T-helper 2 cell treated with Interferon-gamma antibody and Interleukin-4, amounts not matched to agents 5 μg/mL and 100 μg/mL, for 36 hours (primary cell): ENCODE results near the gene CHRFAM7A.
"Not testable (repeated sequence)": the region's sequence is repeated elsewhere in the genome, so short reads cannot be mapped to it uniquely, and the experiment has no call there.

Experiments
- DNase-seq: peaks from one replicate; pipeline ENCODE4 v3.0.0; 2021; ENCODE audit warnings: low spot score
- H3K27ac Mint-ChIP-seq: one replicate; pipeline ENCODE4 v1.8.0; 2021; ENCODE audit warnings: mild to moderate bottlenecking, mixed read lengths
- H3K27me3 Mint-ChIP-seq: one replicate; pipeline ENCODE4 v1.8.0; 2021; ENCODE audit warnings: low read depth, mixed read lengths
- H3K36me3 Mint-ChIP-seq: one replicate; pipeline ENCODE4 v1.8.0; 2021; ENCODE audit warnings: low read depth, mixed read lengths
- H3K4me1 Mint-ChIP-seq: one replicate; pipeline ENCODE4 v1.8.0; 2021; ENCODE audit warnings: low read depth, mixed read lengths
- H3K4me3 Mint-ChIP-seq: one replicate; pipeline ENCODE4 v1.8.0; 2022; ENCODE audit warnings: mild to moderate bottlenecking, moderate library complexity, mixed read lengths
- H3K9me3 Mint-ChIP-seq: one replicate; pipeline ENCODE4 v1.8.0; 2021; ENCODE audit warnings: mixed read lengths

Gene CHRFAM7A

GRCh38 chr15:30367246-30367645 is 26.1 kb downstream of the CHRFAM7A start:
- not testable (repeated sequence) for H3K27me3 Mint-ChIP-seq, H3K4me1 Mint-ChIP-seq, H3K4me3 Mint-ChIP-seq

GRCh38 chr15:30361404-30361803 is 31.9 kb downstream of the CHRFAM7A start:
- not testable (repeated sequence) for H3K27ac Mint-ChIP-seq, DNase-seq, H3K36me3 Mint-ChIP-seq

More at GRCh38 chr15:30367246-30367645, 26.1 kb downstream of the CHRFAM7A start:
- DNase-seq, H3K36me3 Mint-ChIP-seq, H3K9me3 Mint-ChIP-seq, H3K27ac Mint-ChIP-seq: not testable (repeated sequence)

GRCh38 chr15:30360990-30361389 is 32.4 kb downstream of the CHRFAM7A start:
- not testable (repeated sequence) for H3K36me3 Mint-ChIP-seq

More at GRCh38 chr15:30361404-30361803, 31.9 kb downstream of the CHRFAM7A start:
- not testable (repeated sequence) for H3K9me3 Mint-ChIP-seq, H3K4me1 Mint-ChIP-seq, H3K4me3 Mint-ChIP-seq, H3K27me3 Mint-ChIP-seq

DNA sequence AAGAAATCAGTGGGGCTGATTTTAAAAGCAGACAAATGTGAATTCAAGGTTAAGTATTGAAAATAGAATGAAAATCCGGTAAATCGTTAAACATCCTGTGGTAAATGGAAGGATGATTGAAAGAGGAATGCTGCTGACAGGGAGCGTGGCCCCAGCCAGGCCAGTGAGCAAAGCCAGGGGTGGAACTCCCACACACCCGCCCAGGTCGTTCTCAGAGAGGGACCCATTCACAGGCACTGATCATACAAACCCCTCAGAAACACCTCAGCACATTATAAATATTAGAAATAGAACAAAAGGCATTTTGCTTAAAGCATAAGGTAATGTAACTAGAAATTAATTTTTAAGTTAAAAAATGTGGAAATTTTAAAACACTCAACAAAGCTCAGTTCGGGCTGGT is 38.3 kb downstream of the CHRFAM7A start:
- H3K4me3 Mint-ChIP-seq, H3K27me3 Mint-ChIP-seq, H3K4me1 Mint-ChIP-seq, H3K27ac Mint-ChIP-seq, DNase-seq, H3K9me3 Mint-ChIP-seq, H3K36me3 Mint-ChIP-seq: not testable (repeated sequence)

More at GRCh38 chr15:30360990-30361389, 32.4 kb downstream of the CHRFAM7A start:
- not testable (repeated sequence) for H3K9me3 Mint-ChIP-seq, H3K27ac Mint-ChIP-seq, H3K4me1 Mint-ChIP-seq, H3K27me3 Mint-ChIP-seq, H3K4me3 Mint-ChIP-seq, DNase-seq

- not testable (repeated sequence) for H3K9me3 Mint-ChIP-seq, H3K4me3 Mint-ChIP-seq, H3K36me3 Mint-ChIP-seq, DNase-seq, H3K4me1 Mint-ChIP-seq, H3K27ac Mint-ChIP-seq, H3K27me3 Mint-ChIP-seq
Measured at GRCh38 chr15:30349803-30350202, 43.5 kb downstream of the CHRFAM7A start.

GRCh38 chr15:30336584-30336983 is 56.8 kb downstream of the CHRFAM7A start:
- H3K4me1 Mint-ChIP-seq, H3K4me3 Mint-ChIP-seq, H3K27me3 Mint-ChIP-seq, H3K27ac Mint-ChIP-seq, DNase-seq, H3K9me3 Mint-ChIP-seq, H3K36me3 Mint-ChIP-seq: not testable (repeated sequence)

- H3K9me3 Mint-ChIP-seq, H3K36me3 Mint-ChIP-seq, DNase-seq, H3K4me3 Mint-ChIP-seq, H3K27me3 Mint-ChIP-seq, H3K4me1 Mint-ChIP-seq, H3K27ac Mint-ChIP-seq: not testable (repeated sequence)
Measured at GRCh38 chr15:30334152-30334551, 59.2 kb downstream of the CHRFAM7A start.

DNA sequence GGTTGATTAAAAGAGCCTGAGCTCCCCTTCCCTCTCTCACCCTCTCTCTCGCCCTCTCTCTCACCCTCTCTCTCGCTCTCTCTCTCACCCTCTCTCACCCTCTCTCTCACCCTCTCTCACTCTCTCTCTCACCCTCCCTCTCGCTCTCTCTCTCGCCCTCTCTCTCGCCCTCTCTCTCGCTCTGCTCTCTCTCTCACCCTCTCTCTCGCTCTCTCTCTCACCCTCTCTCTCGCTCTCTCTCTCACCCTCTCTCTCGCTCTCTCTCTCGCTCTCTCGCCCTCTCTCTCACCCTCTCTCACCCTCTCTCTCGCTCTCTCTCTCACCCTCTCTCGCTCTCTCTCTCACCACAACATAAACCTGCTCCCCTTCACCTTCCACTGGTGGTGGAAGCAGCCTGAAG is 67.2 kb downstream of the CHRFAM7A start:
- not testable (repeated sequence) for H3K36me3 Mint-ChIP-seq, DNase-seq, H3K27ac Mint-ChIP-seq, H3K4me1 Mint-ChIP-seq, H3K27me3 Mint-ChIP-seq, H3K4me3 Mint-ChIP-seq, H3K9me3 Mint-ChIP-seq

DNA sequence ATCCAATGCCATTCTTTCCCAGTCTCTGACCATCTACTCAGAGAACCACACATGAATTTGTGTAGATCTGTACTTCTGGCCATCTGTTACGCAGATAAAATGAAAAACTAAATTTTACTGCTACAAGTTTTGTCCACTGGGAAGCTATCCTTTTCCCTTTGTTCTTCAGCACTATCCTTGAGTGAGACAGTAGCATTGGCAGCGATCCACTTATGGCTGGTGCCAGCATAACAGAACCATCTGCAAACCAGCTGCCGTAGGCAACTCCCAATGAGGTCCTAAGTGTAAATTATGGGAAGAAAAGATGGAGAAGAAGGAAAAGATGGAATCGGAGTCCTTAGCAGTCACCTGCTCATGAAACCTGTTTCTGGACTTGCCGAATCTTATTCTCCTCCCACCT is 72.3 kb downstream of the CHRFAM7A start:
- H3K27ac Mint-ChIP-seq, H3K4me3 Mint-ChIP-seq, H3K4me1 Mint-ChIP-seq, H3K27me3 Mint-ChIP-seq, DNase-seq, H3K36me3 Mint-ChIP-seq, H3K9me3 Mint-ChIP-seq: not testable (repeated sequence)

DNA sequence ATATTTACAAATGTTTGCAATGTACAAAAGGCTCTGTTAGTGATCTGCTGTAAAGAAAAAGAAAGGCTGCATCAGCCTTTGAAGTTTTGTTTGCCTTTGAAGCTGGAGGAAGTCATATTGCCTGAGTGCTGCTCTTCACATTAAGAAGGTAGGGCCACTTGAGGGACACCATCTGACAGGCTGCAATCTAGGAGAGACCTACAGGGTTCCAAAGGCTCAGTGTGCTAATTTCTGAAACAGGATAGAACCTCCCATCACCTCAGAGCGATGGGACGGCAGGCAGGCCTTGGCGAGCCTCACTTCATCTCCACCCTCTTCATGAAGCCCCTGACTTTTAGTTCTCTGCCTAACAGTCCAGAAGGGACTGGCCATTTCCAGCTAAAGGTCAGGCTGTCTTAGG is 77.6 kb downstream of the CHRFAM7A start:
- not testable (repeated sequence) for H3K9me3 Mint-ChIP-seq, DNase-seq, H3K36me3 Mint-ChIP-seq, H3K27me3 Mint-ChIP-seq, H3K4me3 Mint-ChIP-seq, H3K27ac Mint-ChIP-seq, H3K4me1 Mint-ChIP-seq

DNA sequence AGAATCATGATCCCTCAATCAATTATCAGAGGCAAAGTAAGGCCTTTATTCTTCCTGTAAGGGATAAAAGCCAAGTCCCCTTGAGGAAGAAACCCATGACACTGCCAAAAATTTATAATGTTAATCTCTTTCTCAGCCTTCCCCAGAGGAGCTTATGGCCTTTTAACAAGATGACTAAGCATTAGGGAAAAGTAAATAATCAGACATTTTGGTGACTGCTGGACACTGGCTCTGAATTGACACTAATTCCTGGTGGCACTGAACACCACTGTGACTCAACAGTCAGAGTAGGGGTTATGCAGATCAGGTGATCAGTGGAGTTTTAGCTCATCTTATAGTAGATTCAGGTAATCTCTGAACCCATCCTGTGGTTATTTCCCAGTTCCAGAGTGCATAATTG is 82.8 kb downstream of the CHRFAM7A start:
- not testable (repeated sequence) for H3K27ac Mint-ChIP-seq, H3K27me3 Mint-ChIP-seq

More for the DNA sequence above, 82.8 kb downstream of the CHRFAM7A start:
- H3K4me3 Mint-ChIP-seq, DNase-seq, H3K36me3 Mint-ChIP-seq, H3K4me1 Mint-ChIP-seq, H3K9me3 Mint-ChIP-seq: not testable (repeated sequence)
